HEK293 (cell line): ENCODE data around the gene STRN4.

Experiments
- ATF2 ChIP-seq: fragments of 450-650 bp; formaldehyde crosslinking; IDR thresholded peaks from 2 replicates; pipeline ENCODE4 v1.5.1; 2016; ENCODE audit warnings: missing biosample characterization, missing genetic modification characterization, low read depth
- ZNF280D ChIP-seq: fragments of 450-650 bp; formaldehyde crosslinking; IDR thresholded peaks from 2 replicates; pipeline ENCODE4 v1.5.1; 2016; ENCODE audit warnings: missing biosample characterization, missing genetic modification characterization
- ZNF670 ChIP-seq: fragments of 450-650 bp; formaldehyde crosslinking; IDR thresholded peaks from 2 replicates; pipeline ENCODE4 v1.5.1; 2016; ENCODE audit warnings: missing biosample characterization, missing genetic modification characterization, low read depth
- ZNF791 ChIP-seq: fragments of 450-650 bp; formaldehyde crosslinking; IDR thresholded peaks from 2 replicates; pipeline ENCODE4 v1.5.1; 2016; ENCODE audit warnings: missing biosample characterization, missing genetic modification characterization

- TF ChIP-seq ZNF791 (tag by site-specific recombination) = no peak
- 0 out of 2 replicates have a peak, but pooled peaks have one; percentile 13 for TF ChIP-seq ATF2 (tag by site-specific recombination)
- no peak for TF ChIP-seq ZNF280D (tag by site-specific recombination)
- no peak for TF ChIP-seq ZNF670 (tag by site-specific recombination)
Measured at GRCh38 chr19:46744005-46744691, 2.1 kb downstream of the STRN4 start.
